HG03280 (cell line): Measurements from ENCODE around the gene LTB4R2.
A peak's percentile ranks its signal among the peaks of the same experiment; 100 is the strongest.

Source experiments
- ATAC-seq: cut with Tn5 transposase; IDR thresholded peaks from one replicate; pipeline ENCODE4 v1.9.1; 2021; ENCODE audit warnings: mild to moderate bottlenecking, moderate library complexity; ENCODE audit not compliant: unreplicated experiment

Gene LTB4R2, protein sequence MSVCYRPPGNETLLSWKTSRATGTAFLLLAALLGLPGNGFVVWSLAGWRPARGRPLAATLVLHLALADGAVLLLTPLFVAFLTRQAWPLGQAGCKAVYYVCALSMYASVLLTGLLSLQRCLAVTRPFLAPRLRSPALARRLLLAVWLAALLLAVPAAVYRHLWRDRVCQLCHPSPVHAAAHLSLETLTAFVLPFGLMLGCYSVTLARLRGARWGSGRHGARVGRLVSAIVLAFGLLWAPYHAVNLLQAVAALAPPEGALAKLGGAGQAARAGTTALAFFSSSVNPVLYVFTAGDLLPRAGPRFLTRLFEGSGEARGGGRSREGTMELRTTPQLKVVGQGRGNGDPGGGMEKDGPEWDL

DNA sequence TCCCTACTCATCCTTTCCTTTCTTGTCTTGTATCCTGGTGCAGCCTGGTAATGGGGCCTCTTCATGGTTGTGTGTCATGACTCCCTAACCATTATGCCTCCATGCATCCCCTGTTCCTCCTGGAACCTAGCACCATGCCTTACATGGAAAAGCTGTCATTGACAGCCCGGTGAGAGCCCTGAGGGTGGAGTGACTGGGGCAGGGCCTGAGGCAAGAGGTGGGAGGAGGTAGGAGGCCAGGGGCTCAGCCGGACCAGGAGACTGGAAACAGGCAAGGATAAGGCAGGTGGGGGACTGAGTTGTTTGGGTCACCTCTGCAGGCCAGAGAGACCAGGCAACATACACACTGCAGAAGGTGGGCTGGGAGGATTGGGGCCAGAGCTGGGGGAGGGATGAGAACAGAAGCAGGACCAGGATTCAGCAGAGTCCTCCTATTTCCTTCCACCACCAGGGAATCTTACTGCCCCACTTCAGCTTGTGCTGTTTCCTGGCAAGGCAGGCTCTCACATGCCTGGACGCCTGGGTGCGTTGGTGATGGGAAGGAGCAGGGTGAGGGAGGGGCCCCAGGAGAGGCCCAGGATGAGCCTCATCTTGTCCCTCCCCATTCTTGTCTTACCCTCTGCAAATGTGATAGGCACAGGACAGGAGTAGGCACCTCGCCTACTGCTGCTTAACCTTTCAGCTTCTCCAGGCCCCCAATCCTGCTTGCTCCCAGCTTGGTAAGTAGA lies at the start of gene LTB4R2:
Gene LTB4R2 (plus strand): TSS at position 603 of the 727 bp plus-strand sequence. CDS start 525 bp downstream, outside the sequence.
- no peak for ATAC-seq

DNA sequence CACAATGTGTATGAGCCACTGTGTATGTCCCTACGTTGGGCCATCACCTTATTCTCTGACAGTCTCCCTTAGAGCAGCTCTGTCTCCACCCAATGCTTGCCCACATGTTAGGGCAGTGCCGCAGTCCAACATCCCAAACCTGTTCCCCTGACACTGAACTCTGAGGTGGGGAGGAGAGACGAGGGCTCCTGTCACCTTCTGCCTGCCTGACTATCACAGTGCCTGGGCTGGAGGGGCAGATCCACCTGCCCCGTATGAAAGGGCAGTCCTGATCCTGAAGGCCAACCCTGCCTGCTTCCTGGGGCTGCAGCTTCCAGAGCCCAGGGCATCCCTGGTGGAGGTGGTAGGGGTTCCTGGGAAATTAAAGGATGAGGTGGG lies 49.2 kb upstream of the LTB4R2 start:
- ATAC-seq, result no peak

DNA sequence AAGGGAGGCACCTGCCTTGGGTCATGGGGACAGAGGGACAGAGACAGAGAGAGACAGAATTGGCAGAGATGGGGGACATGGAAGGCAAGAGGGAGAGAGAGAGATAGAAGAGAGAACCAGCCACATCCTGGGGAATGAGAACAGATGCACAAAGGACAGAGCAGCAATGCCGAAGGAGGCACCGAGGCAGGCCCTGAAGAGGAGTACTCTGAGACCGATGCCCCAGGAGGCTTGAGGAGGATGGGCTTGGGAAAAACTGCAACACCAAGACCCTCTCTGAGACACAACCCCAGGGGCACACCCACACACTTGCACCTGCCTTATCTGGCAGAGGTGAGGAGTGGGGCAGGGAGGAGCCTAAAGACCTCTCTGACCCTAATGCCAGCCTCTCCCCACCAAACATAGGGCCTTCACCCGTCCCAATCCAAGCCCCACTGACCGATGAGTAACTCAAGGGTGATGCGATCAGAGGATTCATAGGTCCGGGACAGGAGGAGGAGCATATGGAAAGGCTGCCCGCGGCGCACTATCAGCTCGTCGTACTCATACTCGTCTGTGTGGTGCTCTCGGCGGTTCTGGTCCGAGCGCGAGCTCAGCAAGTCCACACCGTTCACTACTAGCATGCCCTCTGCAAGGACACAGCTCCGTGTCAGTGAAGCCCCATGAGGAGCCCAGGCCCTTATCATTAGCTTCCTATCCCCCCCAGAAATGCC lies 48.5 kb upstream of the LTB4R2 start:
- ATAC-seq, result no peak

DNA sequence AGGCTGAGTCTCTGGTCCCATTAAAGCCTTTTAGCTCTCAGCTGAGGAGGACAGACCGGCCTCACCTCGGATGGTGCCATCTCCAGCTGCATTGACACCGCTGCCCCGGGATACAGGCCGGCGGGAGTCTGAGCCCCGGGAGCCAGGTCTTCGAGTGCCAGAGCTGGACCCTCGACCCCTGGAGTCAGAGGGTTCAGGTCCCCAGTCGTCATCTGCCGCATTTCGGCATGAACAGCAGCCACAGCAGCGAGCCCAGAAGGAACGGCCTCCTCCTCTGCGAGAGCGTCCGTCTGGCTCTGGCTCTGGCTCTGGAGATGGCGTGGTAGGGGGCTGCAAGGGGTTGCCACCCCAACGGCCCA lies 48.0 kb upstream of the LTB4R2 start:
- ATAC-seq, result no peak

DNA sequence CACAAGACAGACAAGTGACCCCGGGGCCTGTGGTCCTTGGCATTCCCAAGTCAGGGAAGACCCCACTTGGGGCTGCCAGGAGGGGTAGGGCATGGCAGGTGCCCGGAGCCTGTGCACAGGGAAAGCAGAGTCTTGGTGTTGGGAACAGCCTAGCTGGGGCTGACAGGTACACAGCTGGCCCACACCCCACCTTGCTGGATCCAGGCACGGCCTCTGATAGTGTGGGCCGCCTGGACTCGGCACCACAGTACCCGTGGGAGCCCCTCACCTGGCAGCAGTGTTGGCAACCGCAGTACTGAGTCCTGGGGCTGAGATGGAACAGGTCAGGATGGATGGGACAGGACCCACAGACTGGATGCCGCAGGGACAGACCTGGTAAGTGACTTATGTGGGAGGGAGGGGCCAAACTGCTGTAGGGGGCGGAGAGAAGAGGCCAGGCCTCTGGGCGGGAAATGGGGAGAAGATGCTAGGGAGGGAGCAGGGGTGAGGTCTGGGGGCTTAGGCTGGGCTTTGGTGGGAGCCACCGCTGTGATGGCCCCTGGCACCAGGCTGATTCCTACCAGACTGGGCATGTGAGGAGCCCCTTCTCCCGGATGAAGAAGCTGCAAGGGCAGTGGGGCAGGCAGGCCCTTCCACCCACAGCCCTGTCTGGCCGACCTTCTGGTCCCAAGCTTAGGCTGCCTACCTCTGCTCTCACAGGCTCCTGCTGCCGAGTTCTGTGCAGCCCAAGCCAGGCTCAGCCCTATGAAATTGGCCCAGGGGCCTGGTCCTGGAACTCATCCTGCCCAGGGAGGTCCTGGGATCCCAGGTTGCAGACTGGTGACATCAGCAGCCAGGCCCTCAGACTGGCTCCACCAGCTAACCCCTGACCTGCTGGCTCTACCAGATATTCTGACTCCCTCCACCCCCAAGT lies 46.9 kb upstream of the LTB4R2 start, which contains the start of gene TGM1:
Gene TGM1 (minus strand): TSS at position 357 of the 913 bp plus-strand sequence. CDS start 825 bp downstream, outside the sequence.
- no peak for ATAC-seq

DNA sequence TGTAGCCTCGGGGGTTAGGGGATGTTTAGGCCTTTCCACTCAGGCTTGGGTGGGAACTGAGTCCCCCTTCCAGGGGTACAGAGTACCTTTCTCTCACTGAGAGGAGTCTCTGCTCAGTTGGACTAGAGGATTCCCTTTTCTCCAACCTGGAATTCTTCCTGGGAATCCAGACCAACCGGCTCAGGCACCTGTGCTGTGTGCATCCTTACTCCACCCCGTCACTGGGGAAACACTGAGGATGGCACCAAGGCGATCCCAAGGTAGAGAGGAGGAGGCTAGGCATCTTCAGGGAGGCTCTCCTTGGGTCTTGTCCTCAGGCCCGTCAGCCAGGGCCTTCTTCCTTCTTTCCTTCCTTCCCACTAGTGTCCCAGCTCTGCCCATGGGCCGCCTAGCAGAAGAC lies 46.1 kb upstream of the LTB4R2 start:
- no peak for ATAC-seq

DNA sequence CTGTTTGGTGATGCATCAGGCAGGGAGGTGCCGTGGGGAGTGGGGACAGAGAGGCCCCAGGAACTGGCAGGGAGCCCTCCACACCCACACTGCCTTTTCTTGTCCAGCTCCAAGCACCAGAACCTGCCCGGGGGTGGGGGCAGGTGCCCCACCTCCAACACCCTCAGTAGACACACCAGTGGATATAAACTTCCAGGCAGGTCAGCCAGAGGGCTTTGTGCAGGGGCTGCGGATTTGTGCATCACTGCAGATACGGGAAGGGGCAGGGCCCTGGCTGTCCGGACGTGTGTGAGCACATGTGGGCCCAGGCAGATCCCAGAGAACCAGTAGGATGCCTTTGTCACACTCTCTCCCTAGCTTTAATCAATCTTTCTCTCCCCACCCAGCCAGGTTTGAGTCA lies 45.6 kb upstream of the LTB4R2 start:
- no peak for ATAC-seq

DNA sequence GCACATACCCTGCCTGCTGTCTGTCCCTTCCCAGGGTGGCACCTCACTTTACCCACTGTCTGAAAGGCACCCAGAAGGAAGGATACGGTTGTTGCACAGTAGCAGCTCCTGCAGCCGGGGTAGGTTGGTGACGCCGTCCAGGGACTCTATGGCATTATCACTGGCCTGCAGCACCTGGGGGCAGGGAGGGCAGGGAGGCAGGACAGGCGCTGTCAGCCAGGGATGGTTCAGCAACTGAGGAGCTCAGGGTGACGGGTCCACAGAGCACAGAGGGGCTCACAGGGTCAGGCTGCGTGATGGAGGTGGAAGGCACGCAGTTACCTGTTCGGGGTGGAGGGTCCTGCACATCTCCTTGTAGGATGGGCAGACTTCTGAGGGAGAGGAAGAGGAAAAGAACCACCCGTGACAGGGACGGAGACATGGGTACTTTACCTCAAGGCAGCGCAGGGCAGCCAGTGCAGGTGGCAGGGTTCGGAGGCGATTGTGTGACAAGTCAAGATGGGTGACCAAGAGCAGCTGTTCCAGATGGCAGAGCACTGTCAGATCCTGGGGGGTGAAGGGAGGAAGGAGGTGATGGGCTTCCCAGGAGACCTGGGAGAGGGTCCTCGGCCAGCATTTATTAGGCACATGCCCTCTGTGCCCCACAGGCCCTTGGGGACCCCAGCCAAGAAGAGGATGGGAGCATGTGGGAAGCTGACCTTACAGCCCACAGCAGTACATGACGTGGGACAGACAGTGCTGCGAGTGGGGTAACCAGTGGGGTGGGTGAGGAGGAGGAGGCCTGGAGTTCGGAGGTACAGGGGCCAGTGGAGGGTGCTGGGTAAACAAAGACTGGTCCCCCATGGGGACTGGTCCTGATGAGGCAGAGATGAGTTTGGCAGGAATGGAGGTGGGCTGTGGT lies 43.3 kb upstream of the LTB4R2 start:
- no peak for ATAC-seq

DNA sequence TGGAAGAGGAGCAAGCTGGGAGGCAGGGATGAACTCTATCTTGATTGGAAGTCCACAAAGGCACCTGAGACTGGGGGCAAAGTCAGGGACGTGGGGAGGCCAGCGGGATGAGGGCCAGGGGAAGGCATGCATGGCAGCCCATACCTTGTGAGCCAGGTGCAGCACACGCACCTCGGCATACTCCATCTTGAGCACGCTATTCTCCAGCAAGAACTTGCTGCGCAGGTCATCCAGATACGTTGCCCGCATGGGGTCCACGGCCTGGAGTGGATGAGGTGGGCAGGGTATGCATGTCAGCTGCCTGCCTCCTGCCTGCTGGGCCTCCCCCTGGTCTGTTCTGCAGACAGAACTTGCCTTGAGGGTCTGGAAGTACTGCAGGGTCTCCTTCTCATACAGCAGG lies 42.4 kb upstream of the LTB4R2 start:
- ATAC-seq, result no peak

DNA sequence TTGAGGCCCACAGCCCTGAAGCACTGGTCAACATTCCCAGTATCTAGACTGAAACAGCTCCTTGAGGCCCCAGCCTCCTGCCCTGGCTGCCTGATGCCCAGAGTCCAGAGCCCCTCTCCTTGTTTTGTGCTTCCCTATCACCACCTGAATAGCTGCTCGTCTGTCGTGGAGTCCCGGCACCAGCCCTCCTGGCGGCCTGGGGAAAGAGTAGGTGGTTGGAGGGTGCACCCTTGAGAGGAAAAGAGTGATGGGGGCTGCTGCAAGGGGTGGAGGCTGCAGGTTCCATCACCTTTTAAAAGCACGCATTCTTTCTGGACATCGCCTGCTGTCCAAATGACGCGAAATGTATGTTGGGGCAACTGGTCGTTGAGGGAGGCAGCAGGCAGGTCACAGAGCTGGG lies 41.7 kb upstream of the LTB4R2 start:
- no peak for ATAC-seq

DNA sequence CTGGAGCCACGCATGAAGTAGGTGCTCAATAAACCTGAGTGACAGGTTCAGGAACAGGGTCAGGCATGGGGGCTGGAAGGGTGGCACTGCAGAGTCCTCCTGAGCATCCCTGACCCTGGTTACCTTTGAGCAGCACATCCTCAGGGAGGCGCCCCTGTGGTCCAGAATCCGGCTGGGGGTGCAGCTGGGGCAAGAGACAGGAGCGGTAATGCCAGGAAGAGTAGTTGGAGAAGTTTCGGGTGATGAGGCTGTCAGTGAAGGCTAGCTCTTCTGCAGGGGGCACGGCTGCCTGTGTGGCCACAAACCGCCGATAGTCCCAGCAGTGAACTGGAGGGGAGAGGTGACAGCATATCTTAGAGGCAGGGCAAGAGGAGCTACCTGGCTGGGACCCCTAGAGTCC lies 40.6 kb upstream of the LTB4R2 start:
- no peak for ATAC-seq

DNA sequence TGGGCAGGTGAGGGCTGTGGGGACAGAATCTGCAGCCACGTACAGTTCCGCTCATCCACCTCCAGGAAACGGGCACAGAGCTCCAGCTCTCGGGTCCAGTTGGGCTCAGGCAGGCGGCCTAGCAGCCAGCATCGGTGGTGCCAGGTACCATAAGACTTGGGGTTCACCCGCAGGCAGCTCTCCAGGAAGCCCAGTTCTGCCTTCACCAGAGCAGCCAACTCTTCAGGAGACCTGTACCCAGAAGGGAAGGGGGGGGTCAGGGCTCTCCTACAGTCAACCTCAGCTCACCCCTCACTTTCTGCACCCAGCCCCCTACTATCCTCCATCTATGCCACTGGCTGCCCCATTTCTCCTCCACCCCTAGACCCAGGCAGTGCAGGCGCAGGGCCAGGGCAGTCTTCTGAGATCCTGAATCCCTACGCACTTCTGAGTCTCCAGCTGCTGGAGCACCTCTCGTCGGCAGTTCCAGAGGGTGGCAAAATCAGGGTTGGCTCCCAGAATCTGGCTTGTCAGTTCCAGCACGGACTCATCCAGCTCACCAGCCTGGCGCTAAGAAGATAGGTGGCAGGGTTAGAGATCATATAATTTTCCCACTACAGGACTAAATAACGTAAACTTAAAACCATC lies 39.9 kb upstream of the LTB4R2 start:
- no peak for ATAC-seq

DNA sequence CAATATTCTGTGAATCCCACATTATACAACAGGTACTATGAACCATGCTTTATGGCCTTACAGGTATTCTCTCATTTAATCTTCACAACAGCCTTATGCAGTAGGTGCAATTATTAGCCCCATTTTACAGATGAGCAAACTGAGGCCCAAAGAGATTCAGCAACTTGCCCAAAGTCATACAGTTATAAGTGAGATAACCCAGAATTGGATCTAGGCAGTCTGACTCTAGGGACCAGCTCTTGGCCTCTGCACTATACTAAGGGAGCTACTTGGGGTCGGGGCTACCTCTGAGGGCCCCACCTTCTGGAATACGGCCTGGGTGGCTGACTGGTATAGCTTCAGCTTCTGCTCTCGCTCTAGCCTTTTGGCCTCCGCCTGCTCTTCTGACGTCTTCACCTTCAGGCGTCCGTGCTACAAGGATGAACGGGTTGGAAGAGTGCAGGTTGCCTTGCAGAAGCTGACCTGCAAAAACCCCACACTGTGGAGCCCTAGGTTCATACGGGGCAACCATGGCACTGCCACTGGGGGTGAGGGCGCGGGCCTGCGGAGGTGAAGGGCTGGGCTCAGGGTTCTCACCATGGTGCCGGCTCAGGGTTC lies 39.3 kb upstream of the LTB4R2 start:
- ATAC-seq, result no peak

DNA sequence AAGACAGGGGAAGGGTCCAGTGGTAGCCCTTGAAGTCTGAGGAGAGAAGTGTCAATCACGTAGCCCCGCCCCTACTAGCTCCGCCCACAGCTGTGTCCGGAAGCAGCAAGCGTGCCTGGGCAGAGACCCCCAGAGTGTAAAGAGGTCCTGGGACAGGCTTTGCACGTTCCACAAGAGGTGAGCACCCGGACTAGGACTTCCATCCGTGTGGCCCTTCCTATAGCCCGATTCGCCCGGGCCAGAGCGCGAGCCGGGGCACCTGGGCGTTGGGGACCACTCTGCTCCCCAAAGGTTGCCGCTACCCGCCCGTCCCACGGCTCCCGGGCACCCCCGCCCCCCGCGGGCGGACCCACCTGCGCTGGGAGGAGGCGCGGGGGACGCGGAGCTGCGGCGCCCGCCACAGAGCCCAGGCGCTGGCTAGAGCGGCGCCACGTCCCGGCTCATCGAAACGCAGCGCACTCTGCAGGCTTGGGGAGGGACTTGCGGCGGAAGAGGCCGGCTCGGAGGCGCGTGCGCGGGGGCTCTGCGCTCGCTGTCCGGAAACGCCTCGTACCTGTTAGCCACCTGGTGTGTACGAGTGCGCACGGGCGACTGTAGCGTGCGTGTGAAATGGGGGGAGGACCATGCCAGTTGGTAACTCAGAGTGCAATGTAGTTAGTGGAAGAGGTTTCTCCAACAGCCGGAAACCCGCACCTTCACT lies 38.7 kb upstream of the LTB4R2 start, which contains the start of gene RABGGTA:
Gene RABGGTA (minus strand): TSS at position 464 of the 700 bp plus-strand sequence. CDS start 482 bp downstream, outside the sequence.
- ATAC-seq, result peak; percentile 88

DNA sequence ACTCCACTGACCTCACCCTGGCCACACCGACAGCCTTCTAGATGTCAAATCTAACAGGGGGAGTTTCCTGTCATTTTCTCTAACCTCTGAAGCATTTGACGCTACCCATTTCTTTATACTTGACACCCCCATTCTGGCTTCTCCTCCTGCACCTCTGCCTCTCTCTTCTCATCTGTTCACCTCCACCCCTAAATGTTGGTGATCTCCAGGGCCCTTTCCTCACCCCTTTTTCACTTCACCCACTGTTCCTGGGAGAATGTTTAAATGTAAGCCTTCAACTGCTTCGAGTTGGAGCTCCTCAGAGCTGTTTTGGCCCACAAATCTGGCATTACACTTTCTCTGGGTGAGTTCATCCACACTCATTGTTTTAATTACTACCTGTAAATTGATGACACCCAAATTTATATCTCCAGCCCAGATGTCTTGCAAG lies 38.1 kb upstream of the LTB4R2 start:
- no peak for ATAC-seq

DNA sequence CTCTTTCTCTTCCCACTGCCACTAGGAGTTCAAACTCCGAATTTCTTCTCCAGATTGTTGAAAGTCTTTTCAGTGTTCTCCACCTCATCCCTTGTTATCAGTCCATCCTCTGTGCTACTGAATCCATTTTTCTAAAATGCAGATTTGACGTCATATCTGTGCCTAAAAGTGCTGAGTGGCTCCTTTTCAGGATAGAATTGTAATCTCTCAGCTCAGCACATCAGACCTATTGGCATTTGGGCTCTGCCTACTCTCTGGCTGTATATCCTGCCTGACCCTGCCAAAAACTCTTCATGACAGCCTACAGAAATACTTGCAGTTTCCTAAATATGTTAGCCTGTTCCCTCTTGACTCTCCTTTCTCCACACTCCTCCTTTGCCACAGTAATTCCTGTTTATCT lies 37.5 kb upstream of the LTB4R2 start:
- no peak for ATAC-seq

DNA sequence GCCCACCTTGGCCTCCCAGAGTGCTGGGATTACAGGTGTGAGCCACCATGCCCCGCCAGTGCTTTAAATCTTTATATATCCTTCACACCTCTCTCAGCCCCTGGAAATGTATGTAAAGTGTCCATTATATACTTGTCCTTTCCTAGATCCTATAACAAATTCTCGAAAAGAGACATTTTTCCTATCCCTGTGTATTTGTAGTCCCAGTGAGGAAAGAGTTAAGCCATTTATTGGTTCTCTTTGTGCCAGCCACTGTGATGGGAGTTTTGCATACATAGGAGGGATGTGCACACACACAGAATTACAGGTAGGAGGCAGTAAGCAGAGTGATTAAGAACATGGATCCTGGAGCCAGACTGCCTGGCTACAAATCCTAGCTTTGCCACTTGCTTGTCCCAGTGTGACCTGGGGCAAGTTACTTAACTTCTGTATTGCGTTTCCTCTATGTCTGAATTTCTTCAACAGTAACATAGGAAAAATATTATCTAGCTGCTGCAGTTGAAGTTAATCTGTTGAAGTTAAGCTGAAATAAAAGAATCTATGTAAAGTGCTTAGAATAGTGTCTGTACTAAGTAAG lies 36.4 kb upstream of the LTB4R2 start:
- no peak for ATAC-seq

DNA sequence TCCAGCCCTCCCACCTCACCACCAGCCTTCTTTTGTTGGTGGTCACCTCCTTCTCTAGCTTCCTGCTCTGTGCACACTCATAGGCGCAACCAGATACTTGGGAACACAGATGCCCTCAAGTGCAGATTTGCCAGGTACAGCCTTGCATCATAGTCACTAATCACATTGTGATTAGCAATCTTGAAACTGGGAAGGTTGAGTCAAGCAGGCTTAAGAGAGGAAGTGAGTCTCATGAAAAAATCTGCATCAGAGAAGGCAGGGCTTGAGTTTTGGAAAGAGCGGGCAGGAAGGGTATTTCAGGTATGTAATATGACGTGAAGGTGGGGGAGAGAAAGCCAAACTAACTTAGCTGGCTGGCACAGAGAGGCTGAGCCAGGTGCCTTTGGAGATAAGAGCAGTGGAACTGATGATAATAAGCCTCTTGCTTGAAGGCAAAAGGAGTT lies 35.8 kb upstream of the LTB4R2 start:
- ATAC-seq, result no peak
